HepG2 (cell line): ENCODE measurements around the gene DQX1. TPM values are rescaled to one million over a fixed set of nuclear protein-coding genes. Genes with fewer than 3 reads are reported as not detected.

Experiments
- AGO2 ChIP-seq: fragments of 200-400 bp; formaldehyde crosslinking; optimal IDR thresholded peaks from 2 replicates; pipeline ENCODE3; 2017; ENCODE audit warnings: mild to moderate bottlenecking, low read depth, low read length, moderate library complexity
- ARID2 ChIP-seq: sonication (generic); formaldehyde crosslinking; IDR thresholded peaks from 2 replicates; pipeline ENCODE4 v1.8.1; 2022; ENCODE audit warnings: mild to moderate bottlenecking, missing genetic modification reagents, borderline replicate concordance
- ESRRA ChIP-seq: sonication (generic); formaldehyde crosslinking; IDR thresholded peaks from 2 replicates; pipeline ENCODE4 v1.5.1; 2020; ENCODE audit warnings: mild to moderate bottlenecking, low read depth, missing genetic modification reagents
- GRHL1 ChIP-seq: sonication (generic); formaldehyde crosslinking; conservative IDR thresholded peaks from 2 replicates; pipeline ENCODE4 v1.8.0; 2022; ENCODE audit warnings: missing genetic modification reagents
- MED1 ChIP-seq: sonication (generic); formaldehyde crosslinking; IDR thresholded peaks from 2 replicates; pipeline ENCODE4 v1.4.0; 2020; ENCODE audit warnings: missing genetic modification reagents
- RBAK ChIP-seq: sonication (generic); formaldehyde crosslinking; IDR thresholded peaks from 2 replicates; pipeline ENCODE4 v1.5.1; 2020; ENCODE audit warnings: mild to moderate bottlenecking, missing genetic modification reagents
- RNF219 ChIP-seq: sonication (generic); formaldehyde crosslinking; IDR thresholded peaks from 2 replicates; pipeline ENCODE4 v1.5.0; 2020; ENCODE audit warnings: mild to moderate bottlenecking, missing genetic modification reagents
- ZBTB8A ChIP-seq: sonication (generic); formaldehyde crosslinking; IDR thresholded peaks from 2 replicates; pipeline ENCODE4 v1.4.0; 2020; ENCODE audit warnings: mild to moderate bottlenecking, low read depth, missing genetic modification reagents, borderline replicate concordance
- ZNF138 ChIP-seq: sonication (generic); formaldehyde crosslinking; IDR thresholded peaks from 2 replicates; pipeline ENCODE4 v1.5.0; 2020; ENCODE audit warnings: mild to moderate bottlenecking, low read depth, missing genetic modification reagents
- ZNF577 ChIP-seq: sonication (generic); formaldehyde crosslinking; IDR thresholded peaks from 2 replicates; pipeline ENCODE4 v1.4.0; 2020; ENCODE audit warnings: mild to moderate bottlenecking, low read depth, missing genetic modification reagents, borderline replicate concordance
- polyA plus RNA-seq, 8 experiments: library from polyadenylated mRNA; depleted of rRNA in 3 of 8; stranded (reverse) in 7 of 8; unstranded in 1 of 8; fragments of >200 nt; fragmentation: Illumina TruSeq in 4 of 8; extraction: Trizol in 4 of 8; gene quantifications; 2 replicates each; pipeline versions ENCODE4 v1.2.1 to v1.2.3, GENCODE V29; 2011 to 2016; ENCODE audit warnings: low read depth in 4 of 8, missing spikeins in 1 of 8, mixed read lengths in 1 of 8; ENCODE audit not compliant: insufficient read depth in 1 of 8
- total RNA-seq, 5 experiments: library from RNA; depleted of rRNA; stranded (reverse); fragments of >200 nt; fragmentation: Illumina TruSeq; extraction: Trizol; gene quantifications; 2 replicates each; pipeline ENCODE4 v1.2.3, GENCODE V29; 2016; ENCODE audit warnings: low read depth in 1 of 5
- TF ChIP-seq, protein P1 (sequence below): sonication (generic); formaldehyde crosslinking; IDR thresholded peaks from 2 replicates; pipeline ENCODE4 v1.5.0; 2020; ENCODE audit warnings: missing genetic modification reagents, mild to moderate bottlenecking, borderline replicate concordance
- TF ChIP-seq, protein P2 (sequence below): sonication (generic); formaldehyde crosslinking; IDR thresholded peaks from 2 replicates; pipeline ENCODE4 v1.8.1; 2023; ENCODE audit warnings: mild to moderate bottlenecking, inconsistent platforms, moderate library complexity, missing genetic modification reagents, borderline replicate concordance
- TF ChIP-seq, protein P3 (sequence below): sonication (generic); formaldehyde crosslinking; IDR thresholded peaks from 2 replicates; pipeline ENCODE4 v1.5.0; 2020; ENCODE audit warnings: mild to moderate bottlenecking, missing genetic modification reagents, borderline replicate concordance
- TF ChIP-seq, protein P4 (sequence below), 2 experiments: IDR thresholded peaks; 2 replicates each; pipeline ENCODE4 v1.6.1; 2011 to 2012; ENCODE audit warnings: low read length in 2 of 2, borderline replicate concordance in 1 of 2, low read depth in 1 of 2, mild to moderate bottlenecking in 1 of 2, moderate library complexity in 1 of 2

The DQX1 gene
- total and polyA plus RNA-seq, 2 of the 13 experiments (the other 11 are each of a cell fraction or from before 2014, with no cell fraction given), result 27.6 to 89.8 TPM

DNA sequence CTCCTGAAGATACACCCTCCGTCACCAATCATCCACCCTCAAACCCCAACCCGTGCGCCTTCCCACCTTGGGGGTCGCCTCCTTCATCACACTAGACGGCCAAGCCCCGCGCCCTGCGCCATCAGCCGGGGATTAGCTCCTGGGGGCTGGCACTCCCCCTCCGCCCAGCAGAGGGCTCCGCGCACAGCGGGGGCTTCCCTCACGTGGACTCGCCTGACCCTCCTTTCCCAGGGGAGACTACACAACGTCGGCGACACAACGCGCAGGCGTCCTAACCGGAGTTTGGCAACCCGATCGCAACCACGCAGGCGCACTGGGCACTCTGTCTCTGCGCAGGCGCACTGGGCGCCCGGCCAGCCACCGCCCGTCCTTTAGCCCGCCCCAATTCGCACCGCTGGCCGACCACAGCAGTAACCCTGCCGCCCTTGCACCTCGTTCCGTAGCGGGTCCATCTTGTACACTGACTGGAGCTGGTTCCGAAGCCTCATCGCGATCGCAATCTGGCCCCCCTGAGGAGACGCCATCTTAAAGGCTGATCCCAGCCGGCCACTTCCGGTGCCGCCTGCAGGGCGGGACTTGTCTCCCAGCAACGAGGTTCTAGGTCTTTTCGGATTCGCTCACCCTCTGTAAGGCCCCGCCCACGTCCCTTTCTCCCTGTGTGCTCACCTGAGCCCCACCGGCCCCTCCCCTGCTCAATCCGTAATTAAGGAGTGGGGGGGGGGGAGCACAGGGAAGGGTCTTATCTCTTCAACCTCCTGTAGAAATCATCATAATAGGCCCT, 18.7 kb downstream of the DQX1 start, which contains the start of gene PCGF1 (continued):
- TF ChIP-seq GRHL1 (CRISPR knock-in tag) (no peak), MED1 (CRISPR knock-in tag) (peak; percentile 82), RBAK (CRISPR knock-in tag) (no peak; the same call in 1 of the 2 replicates), ARID2 (no peak; the same call in 1 of the 2 replicates), ESRRA (peak; percentile 71), ZNF577 (0 out of 2 replicates have a peak, but pooled peaks have one; percentile 17), RNF219 (no peak), ZNF138 (0 out of 2 replicates have a peak, but pooled peaks have one; percentile 84), AGO2 (peak; percentile 97), ZBTB8A (CRISPR knock-in tag) (no peak; the same call in 1 of the 2 replicates)
- TF ChIP-seq, protein P1, sequence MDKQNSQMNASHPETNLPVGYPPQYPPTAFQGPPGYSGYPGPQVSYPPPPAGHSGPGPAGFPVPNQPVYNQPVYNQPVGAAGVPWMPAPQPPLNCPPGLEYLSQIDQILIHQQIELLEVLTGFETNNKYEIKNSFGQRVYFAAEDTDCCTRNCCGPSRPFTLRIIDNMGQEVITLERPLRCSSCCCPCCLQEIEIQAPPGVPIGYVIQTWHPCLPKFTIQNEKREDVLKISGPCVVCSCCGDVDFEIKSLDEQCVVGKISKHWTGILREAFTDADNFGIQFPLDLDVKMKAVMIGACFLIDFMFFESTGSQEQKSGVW (CRISPR knock-in tag), result no peak
- TF ChIP-seq, protein P2, sequence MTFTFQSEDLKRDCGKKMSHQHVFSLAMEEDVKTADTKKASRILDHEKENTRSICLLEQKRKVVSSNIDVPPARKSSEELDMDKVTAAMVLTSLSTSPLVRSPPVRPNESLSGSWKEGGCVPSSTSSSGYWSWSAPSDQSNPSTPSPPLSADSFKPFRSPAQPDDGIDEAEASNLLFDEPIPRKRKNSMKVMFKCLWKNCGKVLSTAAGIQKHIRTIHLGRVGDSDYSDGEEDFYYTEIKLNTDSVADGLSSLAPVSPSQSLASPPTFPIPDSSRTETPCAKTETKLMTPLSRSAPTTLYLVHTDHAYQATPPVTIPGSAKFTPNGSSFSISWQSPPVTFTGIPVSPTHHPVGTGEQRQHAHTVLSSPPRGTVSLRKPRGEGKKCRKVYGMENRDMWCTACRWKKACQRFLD, result peak; percentile 89
- TF ChIP-seq, protein P3, sequence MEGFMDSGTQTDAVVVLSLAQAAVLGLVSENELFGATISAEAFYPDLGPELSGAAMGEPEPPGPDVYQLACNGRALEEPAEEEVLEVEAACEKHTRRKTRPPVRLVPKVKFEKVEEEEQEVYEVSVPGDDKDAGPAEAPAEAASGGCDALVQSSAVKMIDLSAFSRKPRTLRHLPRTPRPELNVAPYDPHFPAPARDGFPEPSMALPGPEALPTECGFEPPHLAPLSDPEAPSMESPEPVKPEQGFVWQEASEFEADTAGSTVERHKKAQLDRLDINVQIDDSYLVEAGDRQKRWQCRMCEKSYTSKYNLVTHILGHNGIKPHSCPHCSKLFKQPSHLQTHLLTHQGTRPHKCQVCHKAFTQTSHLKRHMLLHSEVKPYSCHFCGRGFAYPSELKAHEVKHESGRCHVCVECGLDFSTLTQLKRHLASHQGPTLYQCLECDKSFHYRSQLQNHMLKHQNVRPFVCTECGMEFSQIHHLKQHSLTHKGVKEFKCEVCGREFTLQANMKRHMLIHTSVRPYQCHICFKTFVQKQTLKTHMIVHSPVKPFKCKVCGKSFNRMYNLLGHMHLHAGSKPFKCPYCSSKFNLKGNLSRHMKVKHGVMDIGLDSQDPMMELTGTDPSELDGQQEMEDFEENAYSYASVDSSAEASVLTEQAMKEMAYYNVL (CRISPR knock-in tag), result no peak
- TF ChIP-seq, protein P4, sequence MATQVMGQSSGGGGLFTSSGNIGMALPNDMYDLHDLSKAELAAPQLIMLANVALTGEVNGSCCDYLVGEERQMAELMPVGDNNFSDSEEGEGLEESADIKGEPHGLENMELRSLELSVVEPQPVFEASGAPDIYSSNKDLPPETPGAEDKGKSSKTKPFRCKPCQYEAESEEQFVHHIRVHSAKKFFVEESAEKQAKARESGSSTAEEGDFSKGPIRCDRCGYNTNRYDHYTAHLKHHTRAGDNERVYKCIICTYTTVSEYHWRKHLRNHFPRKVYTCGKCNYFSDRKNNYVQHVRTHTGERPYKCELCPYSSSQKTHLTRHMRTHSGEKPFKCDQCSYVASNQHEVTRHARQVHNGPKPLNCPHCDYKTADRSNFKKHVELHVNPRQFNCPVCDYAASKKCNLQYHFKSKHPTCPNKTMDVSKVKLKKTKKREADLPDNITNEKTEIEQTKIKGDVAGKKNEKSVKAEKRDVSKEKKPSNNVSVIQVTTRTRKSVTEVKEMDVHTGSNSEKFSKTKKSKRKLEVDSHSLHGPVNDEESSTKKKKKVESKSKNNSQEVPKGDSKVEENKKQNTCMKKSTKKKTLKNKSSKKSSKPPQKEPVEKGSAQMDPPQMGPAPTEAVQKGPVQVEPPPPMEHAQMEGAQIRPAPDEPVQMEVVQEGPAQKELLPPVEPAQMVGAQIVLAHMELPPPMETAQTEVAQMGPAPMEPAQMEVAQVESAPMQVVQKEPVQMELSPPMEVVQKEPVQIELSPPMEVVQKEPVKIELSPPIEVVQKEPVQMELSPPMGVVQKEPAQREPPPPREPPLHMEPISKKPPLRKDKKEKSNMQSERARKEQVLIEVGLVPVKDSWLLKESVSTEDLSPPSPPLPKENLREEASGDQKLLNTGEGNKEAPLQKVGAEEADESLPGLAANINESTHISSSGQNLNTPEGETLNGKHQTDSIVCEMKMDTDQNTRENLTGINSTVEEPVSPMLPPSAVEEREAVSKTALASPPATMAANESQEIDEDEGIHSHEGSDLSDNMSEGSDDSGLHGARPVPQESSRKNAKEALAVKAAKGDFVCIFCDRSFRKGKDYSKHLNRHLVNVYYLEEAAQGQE (IDR thresholded peaks at IDR 0.05; ENCODE audit: borderline replicate concordance in 1 of 2, low read depth in 1 of 2, low read length in 2 of 2), result peak in 1 of 2 experiments; percentile 28; a peak in 1 of 4 replicates
